Motor neuron (in vitro differentiated cells): ENCODE results near the gene TLK2. TPM values are rescaled to one million over a fixed set of nuclear protein-coding genes. Genes with fewer than 3 reads are reported as not detected.
"Not testable (repeated sequence)": the region's sequence is repeated elsewhere in the genome, so short reads cannot be mapped to it uniquely, and the experiment has no call there.

Experiments
- ATAC-seq, 8 experiments: fragments of 200-7000 bp; cut with Tn5 transposase; replicated peaks in 6 of 8; 2 replicates each; pipeline ENCODE4 v1.8.0; 2021; ENCODE audit warnings: mild to moderate bottlenecking in 8 of 8, moderate library complexity in 8 of 8
- H3K27ac ChIP-seq, 2 donors: fragments of 250-450 bp; sonication (Bioruptor Pico); 2 replicates each; pipeline ENCODE4 v1.9.0; 2021; ENCODE audit warnings: antibody characterized with exemption in 2 of 2, mild to moderate bottlenecking in 2 of 2, moderate library complexity in 1 of 2
- H3K4me1 ChIP-seq, 2 donors: fragments of 250-450 bp; sonication (Bioruptor Pico); replicated peaks in 1 of 2; 2 replicates each; pipeline ENCODE4 v1.6.1; 2021; ENCODE audit warnings: antibody characterized with exemption in 2 of 2, mild to moderate bottlenecking in 2 of 2, moderate library complexity in 1 of 2
- H3K4me3 ChIP-seq, 5 donors: fragments of 250-450 bp; sonication (Bioruptor Pico); 2 replicates each; pipeline ENCODE4 v1.9.0; 2021; ENCODE audit warnings: antibody characterized with exemption in 5 of 5, mild to moderate bottlenecking in 5 of 5, moderate library complexity in 4 of 5
- WGBS, 10 experiments: fragments of 450-650 bp; shearing (Covaris generic); methylation state at CpG; one replicate each; pipeline ENCODE4 v1.0.0; 2022; 5-methylcytosine and 5-hydroxymethylcytosine counted together
- in situ Hi-C, 9 experiments: fragments of 400-800 bp; cut with MboI; loops; one replicate each; pipeline ENCODE4 v1.15.0; 2021; ENCODE audit warnings: low sequenced_read_pairs in 9 of 9, low pct_unique_long_range_greater_than_20kb in 2 of 9; ENCODE audit not compliant: unreplicated experiment in 9 of 9
- total RNA-seq, 8 experiments: library from RNA; unstranded; fragments of 300-600 nt; gene quantifications; 2 replicates each; pipeline versions ENCODE4 v1.2.3 to v1.2.4, GENCODE V29; 2022

TLK2 gene
- total RNA-seq, 8 experiments from 2014 or later = 25.2 to 54.5 (median 49.5) TPM

- ATAC-seq, H3K4me1 ChIP-seq, in situ Hi-C loops, H3K4me3 ChIP-seq, H3K27ac ChIP-seq: not testable (repeated sequence)
- WGBS, 10 experiments = 83 to 100% (median 95%) methylated on average over 1 to 2 of the region's 4 CpGs; no CpG with 5 or more reads in 1 of the 10 experiments
Measured at GRCh38 chr17:62541073-62541472, 62.4 kb downstream of the TLK2 start.

DNA sequence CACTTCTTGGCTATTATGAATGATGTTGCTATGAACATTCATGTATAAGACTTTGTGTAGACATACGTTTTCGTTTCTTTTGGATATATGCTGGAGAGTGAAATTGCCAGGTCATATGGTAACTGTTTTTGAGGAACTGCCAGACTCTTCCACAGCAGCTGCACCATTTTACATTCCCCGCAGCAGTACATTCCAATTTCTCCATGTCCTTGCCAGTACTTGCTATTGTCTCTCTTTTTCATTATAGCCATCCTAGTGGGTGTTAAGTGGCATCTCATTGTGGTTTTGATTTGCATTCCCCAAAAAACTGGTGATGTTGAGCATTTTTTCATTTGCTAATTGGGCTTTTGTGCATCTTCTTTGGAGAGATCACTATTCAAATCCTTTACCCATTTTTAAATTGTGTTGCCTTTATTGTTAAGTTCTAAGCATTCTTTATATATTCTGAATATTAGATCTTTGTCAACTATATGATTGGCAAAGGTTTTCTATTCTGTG lies 64.7 kb downstream of the TLK2 start:
- H3K4me3 ChIP-seq, in situ Hi-C loops, ATAC-seq, H3K27ac ChIP-seq, H3K4me1 ChIP-seq: not testable (repeated sequence)
- 48 to 100% (median 73%) methylated on average over 2 to 3 of the region's 3 CpGs; no CpG with 5 or more reads in 4 of the 10 experiments for WGBS, 10 experiments

DNA sequence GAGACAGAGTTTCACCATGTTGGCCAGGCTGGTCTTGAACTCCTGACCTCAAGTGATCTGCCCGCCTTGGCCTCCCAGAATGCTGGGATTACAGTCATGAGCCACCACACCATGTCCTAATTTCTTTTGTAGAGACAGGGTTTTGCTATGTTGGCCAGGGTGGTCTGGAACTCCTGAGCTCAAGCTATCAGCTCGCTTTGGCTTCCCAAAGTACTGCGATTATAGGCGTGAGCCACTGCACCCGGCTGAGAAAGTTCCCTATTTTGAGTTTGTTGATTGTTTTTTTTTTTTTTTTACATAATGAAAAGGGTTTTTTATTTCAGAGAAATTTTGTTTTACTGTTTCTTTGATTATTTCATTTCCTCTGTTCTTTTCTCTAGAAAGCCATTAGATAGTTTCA lies 67.4 kb downstream of the TLK2 start:
- ATAC-seq, H3K27ac ChIP-seq, H3K4me3 ChIP-seq, H3K4me1 ChIP-seq, in situ Hi-C loops: not testable (repeated sequence)
- WGBS, 10 experiments = 80 to 86% (median 83%) methylated on average over 1 to 4 of the region's 5 CpGs; no CpG with 5 or more reads in 7 of the 10 experiments

- WGBS, 10 experiments = 0 to 20% (median 0%) methylated on average over 1 to 4 of the region's 4 CpGs; no CpG with 5 or more reads in 4 of the 10 experiments
- ATAC-seq = peak; percentile 50 to 99 (median 84)
- H3K27ac ChIP-seq, H3K4me3 ChIP-seq, H3K4me1 ChIP-seq, in situ Hi-C loops: not testable (repeated sequence)
Measured at GRCh38 chr17:62552851-62553659, 74.4 kb downstream of the TLK2 start.

DNA sequence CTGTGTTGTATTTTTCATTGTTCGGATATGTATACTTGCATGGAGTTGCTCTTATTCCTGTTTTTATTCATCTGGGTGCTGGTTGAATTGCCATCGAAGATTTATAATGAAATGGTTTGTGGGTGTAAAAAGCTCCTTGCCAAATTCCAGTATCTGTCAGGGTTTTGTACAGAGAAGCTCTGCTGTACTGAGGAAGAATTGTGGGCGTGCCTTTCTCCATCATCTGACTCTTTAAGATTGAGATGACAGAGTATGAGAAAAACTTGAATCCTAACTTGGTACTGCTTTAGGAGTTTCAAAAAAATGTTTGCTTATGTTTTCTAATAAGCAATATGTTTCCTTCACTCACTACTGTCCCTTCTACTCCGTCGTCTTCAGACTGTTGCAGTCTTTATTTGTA lies 78.9 kb downstream of the TLK2 start:
- in situ Hi-C loops, H3K4me3 ChIP-seq, ATAC-seq, H3K4me1 ChIP-seq, H3K27ac ChIP-seq: not testable (repeated sequence)
- 71 to 100% (median 92%) methylated on average over 2 to 5 of the region's 5 CpGs for WGBS, 10 experiments

DNA sequence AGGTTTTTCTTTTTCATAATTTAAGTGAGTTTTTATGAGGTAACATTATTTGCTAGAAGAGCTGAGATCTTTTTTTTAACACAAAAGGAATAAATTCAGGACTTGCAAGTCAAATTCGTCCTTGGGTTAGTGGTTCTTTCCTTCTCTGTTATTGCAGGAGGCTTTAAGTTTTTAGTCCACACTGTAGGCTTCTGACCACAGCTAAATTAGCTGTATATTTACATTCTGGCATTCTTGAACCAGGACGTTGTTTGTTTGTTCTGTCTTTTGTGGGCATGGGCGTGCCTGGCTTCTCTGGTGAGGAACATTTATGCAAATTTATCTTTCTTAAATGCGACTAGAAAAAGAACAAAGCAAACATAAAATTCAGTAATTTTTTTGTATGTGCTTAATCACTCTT lies 80.3 kb downstream of the TLK2 start:
- H3K4me1 ChIP-seq, in situ Hi-C loops, H3K4me3 ChIP-seq, H3K27ac ChIP-seq: not testable (repeated sequence)
- 8 to 79% (median 53%) methylated on average over 3 to 4 of the region's 4 CpGs for WGBS, 10 experiments
- ATAC-seq = peak in 4 of 8 experiments; percentile 76 to 99 (median 80)

DNA sequence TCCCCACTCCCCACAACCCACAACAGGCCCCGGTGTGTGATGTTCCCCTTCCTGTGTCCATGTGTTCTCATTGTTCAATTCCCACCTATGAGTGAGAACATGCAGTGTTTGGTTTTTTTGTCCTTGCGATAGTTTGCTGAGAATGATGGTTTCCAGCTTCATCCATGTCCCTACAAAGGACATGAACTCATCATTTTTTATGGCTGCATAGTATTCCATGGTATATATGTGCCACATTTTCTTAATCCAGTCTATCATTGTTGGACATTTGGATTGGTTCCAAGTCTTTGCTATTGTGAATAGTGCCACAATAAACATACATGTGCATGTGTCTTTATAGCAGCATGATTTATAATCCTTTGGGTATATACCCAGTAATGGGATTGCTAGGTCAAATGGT lies 82.3 kb downstream of the TLK2 start:
- H3K4me3 ChIP-seq, H3K27ac ChIP-seq, in situ Hi-C loops, H3K4me1 ChIP-seq, ATAC-seq: not testable (repeated sequence)
- WGBS, 10 experiments = no CpG with 5 or more reads among the region's 2 CpGs

DNA sequence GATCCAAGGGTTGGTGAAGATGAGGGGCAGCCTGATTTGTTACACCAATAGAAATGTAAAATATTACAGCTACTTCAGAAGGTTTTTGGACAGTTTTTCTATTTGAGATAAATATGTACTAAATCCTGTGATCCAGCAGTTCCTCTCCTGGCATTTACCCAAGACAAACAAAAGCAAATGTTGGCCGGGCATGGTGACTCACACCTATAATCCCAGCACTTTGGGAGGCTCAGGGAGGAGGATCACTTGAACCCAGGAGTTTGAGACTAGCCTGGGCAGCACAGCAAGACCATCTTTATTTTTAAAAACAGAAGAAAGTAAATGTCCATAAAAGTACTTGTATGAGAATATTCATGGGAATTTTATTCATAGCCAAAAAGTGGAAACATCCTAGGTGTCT lies 84.0 kb downstream of the TLK2 start:
- in situ Hi-C loops = no loop called here
- WGBS, 10 experiments = 13 to 100% (median 80%) methylated on average over 1 of the region's 1 CpG; no CpG with 5 or more reads in 4 of the 10 experiments

GRCh38 chr17:62565817-62566216 lies 87.2 kb downstream of the TLK2 start:
- no peak overlapping the region for H3K27ac ChIP-seq
- in situ Hi-C loops = no loop called here
- H3K4me3 ChIP-seq = no peak overlapping the region
- H3K4me1 ChIP-seq = no peaks in the 10 kb centered on the region
- 8 to 100% (median 65%) methylated on average over 1 of the region's 1 CpG; no CpG with 5 or more reads in 2 of the 10 experiments for WGBS, 10 experiments
- ATAC-seq = peak in 3 of 8 experiments; percentile 94 to 98 (median 96)

More for the DNA sequence above, 84.0 kb downstream of the TLK2 start:
- no peaks in the 10 kb centered on the region for H3K4me1 ChIP-seq
- no peak overlapping the region for H3K27ac ChIP-seq
- H3K4me3 ChIP-seq = no peak overlapping the region
- no peak for ATAC-seq

- no peaks in the 10 kb centered on the region for H3K4me1 ChIP-seq
- no peak for ATAC-seq
- H3K4me3 ChIP-seq = no peak overlapping the region
- in situ Hi-C loops = no loop called here
- 57 to 100% (median 94%) methylated on average over 1 to 4 of the region's 4 CpGs; no CpG with 5 or more reads in 2 of the 10 experiments for WGBS, 10 experiments
- H3K27ac ChIP-seq = no peak overlapping the region
Measured at GRCh38 chr17:62566996-62567578, 88.5 kb downstream of the TLK2 start.

DNA sequence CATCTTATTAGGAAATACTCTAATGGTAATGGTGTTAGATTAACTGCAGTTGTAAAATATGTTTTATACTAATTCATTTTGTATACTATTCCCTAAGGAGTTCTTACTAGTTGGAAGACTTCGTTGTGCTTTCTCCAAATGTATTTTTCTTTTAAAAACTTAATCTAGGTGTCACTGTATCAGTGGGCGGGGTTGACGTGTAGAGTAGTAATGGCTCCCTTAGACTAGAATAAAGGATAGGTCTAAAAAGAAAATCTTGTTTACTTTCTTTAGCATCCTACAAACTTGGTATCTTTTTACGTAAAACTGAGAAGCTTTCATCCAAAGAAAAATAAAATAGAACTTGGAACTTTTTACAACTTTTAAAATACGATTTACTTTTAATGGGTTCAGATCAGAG lies 93.9 kb downstream of the TLK2 start:
- no peak overlapping the region for H3K4me3 ChIP-seq
- H3K4me1 ChIP-seq = no peaks in the 10 kb centered on the region
- ATAC-seq = no peak
- WGBS, 10 experiments = 71 to 98% (median 92%) methylated on average over 3 to 5 of the region's 5 CpGs
- H3K27ac ChIP-seq = no peak overlapping the region
- in situ Hi-C loops = no loop called here

DNA sequence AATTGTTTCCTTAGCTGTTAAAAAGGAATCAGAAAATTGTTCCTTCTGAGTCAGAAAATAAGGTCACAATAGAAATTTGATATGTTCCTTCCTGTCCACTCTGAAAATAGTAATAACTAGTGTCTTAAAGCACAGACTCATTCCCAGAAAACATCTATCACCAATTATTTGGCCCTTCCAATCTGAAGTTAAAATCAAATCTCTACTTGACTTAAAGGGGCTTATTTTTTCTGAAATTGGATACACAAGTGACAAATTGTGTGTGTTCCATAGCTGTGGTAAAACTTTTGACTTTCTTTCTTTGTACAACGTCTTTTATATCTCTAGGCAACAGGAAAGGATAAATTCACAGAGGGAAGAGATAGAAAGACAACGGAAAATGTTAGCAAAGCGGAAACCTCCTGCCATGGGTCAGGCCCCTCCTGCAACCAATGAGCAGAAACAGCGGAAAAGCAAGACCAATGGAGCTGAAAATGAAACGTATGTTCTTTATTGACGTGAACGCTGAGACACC lies 94.3 kb downstream of the TLK2 start:
- no peak for ATAC-seq
- WGBS, 10 experiments = 67 to 100% (median 85%) methylated on average over 1 to 7 of the region's 7 CpGs; no CpG with 5 or more reads in 1 of the 10 experiments
- H3K4me3 ChIP-seq = no peak overlapping the region
- H3K4me1 ChIP-seq = no peaks in the 10 kb centered on the region
- H3K27ac ChIP-seq = no peak overlapping the region
- in situ Hi-C loops = no loop called here

DNA sequence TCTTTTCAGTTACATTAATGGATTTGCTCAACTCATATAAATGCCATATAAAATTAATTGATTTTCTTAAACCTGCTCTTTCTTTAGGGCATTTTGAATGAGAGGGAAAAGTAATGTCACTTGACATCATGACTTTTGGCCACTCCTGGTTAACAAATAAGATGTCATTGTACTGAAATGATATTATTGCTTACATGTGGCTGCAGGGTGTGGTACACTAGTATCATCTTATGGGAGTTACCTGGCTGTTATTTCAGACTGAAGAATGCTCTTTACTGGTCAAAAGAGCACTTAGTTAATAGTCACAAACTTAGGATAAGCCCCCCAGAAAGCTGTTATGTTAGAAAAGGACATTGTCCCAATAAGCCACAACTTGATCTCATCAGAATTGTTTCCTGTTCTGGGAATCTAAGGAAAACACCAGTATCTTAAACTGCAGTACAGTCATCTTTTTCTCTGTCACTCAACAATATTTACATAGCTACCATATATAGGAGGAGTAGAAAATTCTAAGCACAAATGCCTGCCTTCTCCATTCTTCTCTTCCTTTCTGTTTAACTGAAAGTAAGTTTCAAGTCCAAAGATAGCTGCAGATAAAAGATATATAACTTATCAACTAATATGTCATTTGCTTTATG lies 95.0 kb downstream of the TLK2 start:
- no peak for ATAC-seq
- Histone ChIP-seq H3K4me3 (no peak overlapping the region), H3K4me1 (no peaks in the 10 kb centered on the region), H3K27ac (no peak overlapping the region)
- in situ Hi-C loops = no loop called here
